Lower leg skin (tissue), 4 donors: ENCODE measurements around the gene ZBTB42. TPM values are rescaled to one million over a fixed set of nuclear protein-coding genes. Genes with fewer than 3 reads are reported as not detected.

Experiments
- DNase-seq, 2 donors: peaks; one replicate each; pipeline ENCODE4 v3.0.0-alpha.2; 2019; ENCODE audit warnings: low spot score in 2 of 2
- H3K4me3 ChIP-seq: fragments of 200-600 bp; sonication (generic); 2 replicates; pipeline ENCODE4 v1.5.1; 2017; ENCODE audit warnings: mild to moderate bottlenecking, low read depth; ENCODE audit not compliant: poor library complexity, severe bottlenecking
- POLR2A ChIP-seq, 2 donors: fragments of 450-650 bp; IDR thresholded peaks; one replicate each; pipeline ENCODE4 v1.6.1; 2016 to 2017; ENCODE audit warnings: antibody characterized with exemption in 2 of 2, mild to moderate bottlenecking in 1 of 2, moderate library complexity in 1 of 2
- WGBS, 2 donors: methylation state at CpG; one replicate each; pipeline ENCODE4 v1.1.5; 2018; 5-methylcytosine and 5-hydroxymethylcytosine counted together
- intact Hi-C: fragments of 100-400 bp; cut with DNase I; formaldehyde crosslinking; loops from one replicate; pipeline ENCODE4 v1.15.0; 2023; ENCODE audit warnings: low total_unique reads
- total RNA-seq, 4 donors: library from RNA; depleted of rRNA; stranded (reverse); fragments of >200 nt; gene quantifications; one replicate each; pipeline ENCODE4 v1.1.0, GENCODE V29; 2016
- TF ChIP-seq, protein P1 (sequence below), 3 donors: fragments of 450-650 bp; IDR thresholded peaks; one replicate each; pipeline ENCODE4 v1.5.1; 2016; ENCODE audit warnings: antibody characterized with exemption in 3 of 3, mild to moderate bottlenecking in 3 of 3, moderate library complexity in 2 of 3

ZBTB42 gene
- total RNA-seq, 4 donors from 2014 or later = 1.6 to 11.9 (median 8.6) TPM

DNA sequence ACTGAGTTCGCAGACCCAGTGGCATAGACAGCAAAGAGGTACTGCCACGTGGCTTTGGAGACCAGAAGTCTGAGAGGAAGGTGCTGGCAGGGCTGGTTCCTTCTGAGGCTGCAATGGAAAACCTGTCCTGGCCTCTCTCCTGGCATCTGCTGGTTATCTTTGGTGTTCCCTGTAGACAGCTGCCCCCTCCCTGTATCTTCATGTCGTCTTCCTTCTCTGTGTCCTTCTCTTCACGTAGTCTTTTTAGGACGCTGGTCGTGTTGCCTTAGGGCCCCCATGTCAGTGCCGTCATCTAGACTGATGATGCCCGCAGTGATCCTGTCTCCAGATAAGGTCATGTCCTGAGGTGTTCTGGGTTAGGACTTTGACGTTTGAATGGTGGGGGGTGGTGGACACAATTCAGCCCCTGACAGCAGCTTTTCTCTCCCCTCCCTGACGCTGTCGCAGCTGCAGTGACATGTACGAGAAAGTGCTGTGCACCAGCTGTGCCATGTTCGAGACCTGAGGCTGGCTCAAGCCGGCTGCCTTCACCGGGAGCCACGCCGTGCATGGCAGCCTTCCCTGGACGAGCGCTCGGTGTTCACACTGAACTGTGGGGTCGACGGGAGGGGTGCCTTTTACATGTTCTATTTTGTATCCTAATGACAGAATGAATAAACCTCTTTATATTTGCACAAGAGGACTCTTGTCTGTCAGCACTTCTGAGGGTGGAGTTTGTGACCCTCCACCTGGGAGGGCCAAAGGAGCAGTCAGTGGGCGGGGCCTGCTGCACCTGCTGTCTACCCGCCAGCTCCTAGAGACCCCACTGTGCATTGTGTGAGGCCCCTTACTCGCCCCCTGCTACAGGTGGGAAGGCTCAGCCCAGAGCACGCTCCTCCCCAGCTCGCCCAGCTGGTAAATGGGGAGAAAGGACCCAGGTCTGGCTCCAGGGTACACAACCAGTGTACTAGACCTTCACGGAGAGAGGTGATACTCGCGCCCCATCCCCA is 41.6 kb upstream of the ZBTB42 start:
- no peak for DNase-seq
- 87 to 89% methylated on average over 28 to 30 of the region's 30 CpGs for WGBS, 2 donors
- TF ChIP-seq, protein P1, sequence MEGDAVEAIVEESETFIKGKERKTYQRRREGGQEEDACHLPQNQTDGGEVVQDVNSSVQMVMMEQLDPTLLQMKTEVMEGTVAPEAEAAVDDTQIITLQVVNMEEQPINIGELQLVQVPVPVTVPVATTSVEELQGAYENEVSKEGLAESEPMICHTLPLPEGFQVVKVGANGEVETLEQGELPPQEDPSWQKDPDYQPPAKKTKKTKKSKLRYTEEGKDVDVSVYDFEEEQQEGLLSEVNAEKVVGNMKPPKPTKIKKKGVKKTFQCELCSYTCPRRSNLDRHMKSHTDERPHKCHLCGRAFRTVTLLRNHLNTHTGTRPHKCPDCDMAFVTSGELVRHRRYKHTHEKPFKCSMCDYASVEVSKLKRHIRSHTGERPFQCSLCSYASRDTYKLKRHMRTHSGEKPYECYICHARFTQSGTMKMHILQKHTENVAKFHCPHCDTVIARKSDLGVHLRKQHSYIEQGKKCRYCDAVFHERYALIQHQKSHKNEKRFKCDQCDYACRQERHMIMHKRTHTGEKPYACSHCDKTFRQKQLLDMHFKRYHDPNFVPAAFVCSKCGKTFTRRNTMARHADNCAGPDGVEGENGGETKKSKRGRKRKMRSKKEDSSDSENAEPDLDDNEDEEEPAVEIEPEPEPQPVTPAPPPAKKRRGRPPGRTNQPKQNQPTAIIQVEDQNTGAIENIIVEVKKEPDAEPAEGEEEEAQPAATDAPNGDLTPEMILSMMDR (IDR thresholded peaks at IDR 0.05) = no peak
- no peak for TF ChIP-seq POLR2A (IDR thresholded peaks at IDR 0.05)
- intact Hi-C loops = no loop called here
- no peak overlapping the region for H3K4me3 ChIP-seq

DNA sequence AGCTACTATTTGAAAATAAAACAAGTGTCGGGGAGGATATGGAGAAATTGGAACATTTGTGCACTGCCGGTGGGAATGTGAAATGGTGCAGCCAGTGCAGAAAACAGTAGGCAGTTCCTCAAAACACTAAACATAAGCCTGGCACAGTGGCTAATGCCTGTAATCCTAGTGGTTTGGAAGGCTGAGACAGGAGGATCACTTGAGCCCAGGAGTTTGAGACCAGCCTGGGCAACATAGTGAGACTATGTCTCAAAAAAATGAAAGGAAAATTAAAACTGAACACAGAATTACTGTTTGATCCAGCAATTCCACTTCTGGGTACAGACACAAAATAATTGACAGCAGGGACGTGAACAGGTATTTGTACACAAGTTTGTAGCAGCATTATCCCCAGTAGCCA is 35.4 kb upstream of the ZBTB42 start:
- DNase-seq = no peak
- intact Hi-C loops = no loop called here
- WGBS, 2 donors = 89 to 91% methylated on average over 3 of the region's 3 CpGs
- no peak for TF ChIP-seq POLR2A (IDR thresholded peaks at IDR 0.05)
- TF ChIP-seq, protein P1 (IDR thresholded peaks at IDR 0.05) = no peak
- H3K4me3 ChIP-seq = no peak overlapping the region

DNA sequence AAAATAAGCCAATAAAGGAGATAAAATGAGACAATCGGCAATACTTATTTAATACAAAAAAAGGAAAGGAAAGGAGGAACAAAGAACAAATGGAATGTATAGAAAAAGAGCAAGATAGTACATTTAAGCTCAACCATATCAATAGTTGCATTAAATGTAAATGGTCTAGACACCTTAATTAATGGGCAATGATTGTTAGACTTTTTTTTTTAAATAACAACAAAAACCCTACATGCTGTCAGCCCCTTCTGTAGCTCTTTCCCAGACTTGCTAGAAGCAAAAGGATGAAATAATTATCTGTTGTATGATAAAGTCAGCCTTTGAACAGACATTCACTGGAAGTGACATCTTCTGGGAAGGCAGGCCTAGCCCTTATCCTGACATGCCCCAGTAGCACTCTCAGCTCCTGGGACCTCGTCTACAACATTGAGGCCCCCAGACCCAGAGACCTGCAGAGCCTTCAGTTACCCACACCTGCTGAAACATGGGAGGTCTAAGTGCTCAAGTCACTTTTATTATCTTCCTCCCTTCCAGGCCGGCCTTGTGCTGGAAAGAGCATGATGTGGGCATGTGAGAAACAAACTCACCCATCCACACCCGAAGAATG is 34.5 kb upstream of the ZBTB42 start:
- TF ChIP-seq, protein P1 (IDR thresholded peaks at IDR 0.05) = no peak
- TF ChIP-seq POLR2A (IDR thresholded peaks at IDR 0.05) = no peak
- DNase-seq = no peak
- no peak overlapping the region for H3K4me3 ChIP-seq
- 90 to 96% methylated on average over 4 of the region's 4 CpGs for WGBS, 2 donors
- intact Hi-C loops = no loop called here

DNA sequence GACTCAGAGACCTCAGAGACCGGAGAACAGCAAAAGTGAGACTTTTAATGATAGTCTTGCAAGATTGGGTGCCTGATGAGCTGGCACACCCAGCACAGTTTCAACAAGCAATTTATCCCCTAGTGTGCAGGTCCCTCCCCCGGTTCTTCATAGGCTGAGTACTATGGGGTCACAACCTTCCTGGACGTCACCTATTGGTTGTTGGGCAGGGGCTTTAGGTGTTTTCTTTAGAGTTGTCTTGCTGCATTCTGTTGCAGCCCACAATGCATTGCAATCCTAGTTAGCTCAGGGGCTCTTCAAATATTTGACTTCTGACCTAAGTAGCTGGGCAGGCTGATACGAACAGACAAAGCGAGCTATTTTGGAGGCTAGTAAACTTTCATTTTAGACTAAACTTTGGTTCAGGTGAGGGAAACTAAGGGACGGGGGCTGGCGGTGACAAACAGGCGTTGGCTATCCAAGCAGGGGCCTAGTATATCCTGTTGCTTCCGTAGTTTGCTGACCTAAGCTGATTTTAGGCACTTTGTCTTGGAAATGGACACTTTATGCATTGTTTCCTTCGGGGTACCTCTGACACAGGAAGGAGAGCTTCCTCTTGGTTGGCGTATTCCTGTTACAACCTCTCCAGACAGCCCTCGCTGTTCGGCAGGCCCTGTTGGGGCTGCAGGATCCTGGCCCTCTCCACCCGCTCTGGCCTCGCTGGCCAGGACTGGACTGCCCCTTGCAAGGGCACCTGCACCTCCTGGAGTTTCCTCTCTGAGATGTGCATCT is 33.9 kb upstream of the ZBTB42 start:
- intact Hi-C loops = no loop called here
- no peak for TF ChIP-seq POLR2A (IDR thresholded peaks at IDR 0.05)
- TF ChIP-seq, protein P1 (IDR thresholded peaks at IDR 0.05) = no peak
- no peak for DNase-seq
- 89 to 91% methylated on average over 15 of the region's 15 CpGs for whole genome bisulfite sequencing, 2 donors
- no peak overlapping the region for H3K4me3 ChIP-seq

DNA sequence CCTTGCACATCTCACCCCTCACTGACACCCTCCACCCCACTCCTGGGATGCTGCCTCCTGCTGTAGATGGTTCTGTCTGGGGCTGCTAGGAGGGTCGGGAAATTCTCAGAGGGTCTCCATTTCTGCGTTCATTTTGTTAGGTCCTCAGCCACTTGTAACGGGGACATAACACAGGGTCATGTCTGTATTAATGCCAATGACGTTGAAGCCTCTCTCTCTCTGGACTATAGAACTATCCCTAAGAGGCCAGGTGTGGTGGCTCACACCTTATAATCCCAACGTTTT is 33.3 kb upstream of the ZBTB42 start:
- no peak for DNase-seq
- intact Hi-C loops = no loop called here
- TF ChIP-seq, protein P1 (IDR thresholded peaks at IDR 0.05) = no peak
- TF ChIP-seq POLR2A (IDR thresholded peaks at IDR 0.05) = no peak
- 83 to 90% methylated on average over 5 of the region's 5 CpGs for WGBS, 2 donors
- no peak overlapping the region for H3K4me3 ChIP-seq
